Forelimb muscle (tissue), 1 donor: Measurements from ENCODE around the gene PHLDA2. TPM values are rescaled to one million over a fixed set of nuclear protein-coding genes. Genes with fewer than 3 reads are reported as not detected.

Source experiments
- DNase-seq: peaks from one replicate; pipeline ENCODE4 v3.0.0-alpha.2; 2013; ENCODE audit warnings: low read depth
- polyA plus RNA-seq: library from polyadenylated mRNA; unstranded; fragments of 120-200 nt; gene quantifications from one replicate; pipeline ENCODE4 v1.2.1, GENCODE V29; 2013; ENCODE audit not compliant: insufficient read length

The PHLDA2 gene
- polyA plus RNA-seq, 1 donor, result 0.24 TPM

- no peak for DNase-seq
Measured at GRCh38 chr11:2881981-2882375, 47.2 kb downstream of the PHLDA2 start.

GRCh38 chr11:2881076-2881980, 47.9 kb downstream of the PHLDA2 start:
- DNase-seq, result no peak

GRCh38 chr11:2880646-2881045, 48.6 kb downstream of the PHLDA2 start:
- DNase-seq, result no peak

GRCh38 chr11:2878782-2879181, 50.4 kb downstream of the PHLDA2 start:
- DNase-seq, result no peak

Other genes starting within 250 kb of the PHLDA2 start
- gene KCNQ1OT1, start 229.4 kb downstream of the PHLDA2 start, polyA plus RNA-seq, result 1.3 TPM
- 213 TPM for gene CDKN1C, start 43.6 kb downstream of the PHLDA2 start, polyA plus RNA-seq
- 110 TPM for gene NAP1L4, start 62.9 kb upstream of the PHLDA2 start, polyA plus RNA-seq
- 20.6 TPM for gene CARS1, start 128.0 kb upstream of the PHLDA2 start, polyA plus RNA-seq
- gene OSBPL5, start 235.9 kb upstream of the PHLDA2 start, polyA plus RNA-seq, result 12.1 TPM